ENCODE results near the gene ANAPC2. TPM values are rescaled to one million over a fixed set of nuclear protein-coding genes. Genes with fewer than 3 reads are reported as not detected.

Gene ANAPC2
- total and polyA plus RNA-seq, 12 donors: 23.7 to 69.6 (median 27.7) TPM

DNA sequence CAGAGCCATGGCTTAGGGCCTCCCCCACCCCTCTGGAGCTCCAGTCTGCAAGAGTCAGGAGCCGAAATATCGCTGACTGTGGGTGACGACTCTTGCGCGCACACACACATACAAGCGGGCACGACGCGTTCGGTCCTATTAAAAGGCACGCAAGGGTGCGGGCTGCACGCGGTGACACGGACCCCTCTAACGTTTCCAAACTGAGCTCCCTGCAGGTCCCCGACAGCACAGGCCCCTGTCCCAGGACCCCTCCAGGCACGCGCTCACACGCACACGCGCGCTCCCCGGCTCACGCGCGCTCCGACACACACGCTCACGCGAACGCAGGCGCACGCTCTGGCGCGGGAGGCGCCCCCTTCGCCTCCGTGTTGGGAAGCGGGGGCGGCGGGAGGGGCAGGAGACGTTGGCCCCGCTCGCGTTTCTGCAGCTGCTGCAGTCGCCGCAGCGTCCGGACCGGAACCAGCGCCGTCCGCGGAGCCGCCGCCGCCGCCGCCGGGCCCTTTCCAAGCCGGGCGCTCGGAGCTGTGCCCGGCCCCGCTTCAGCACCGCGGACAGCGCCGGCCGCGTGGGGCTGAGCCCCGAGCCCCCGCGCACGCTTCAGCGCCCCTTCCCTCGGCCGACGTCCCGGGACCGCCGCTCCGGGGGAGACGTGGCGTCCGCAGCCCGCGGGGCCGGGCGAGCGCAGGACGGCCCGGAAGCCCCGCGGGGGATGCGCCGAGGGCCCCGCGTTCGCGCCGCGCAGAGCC, 49.5 kb downstream of the ANAPC2 start, which contains the start of gene GRIN1:
GRIN1 (plus strand) TSS at position 433 of the 746 bp plus-strand sequence. CDS start 333 bp downstream, outside the sequence.
- WGBS, 2 donors: 4 to 6% methylated on average over 87 to 104 of the region's 104 CpGs
- H3K36me3 ChIP-seq: no peaks in the 10 kb centered on the region
- no peak within 1 kb of the TSS for H3K27ac ChIP-seq
- ATAC-seq (peak; percentile 45 to 87 (median 67)), DNase-seq (no peak)
- TF ChIP-seq, protein P1, sequence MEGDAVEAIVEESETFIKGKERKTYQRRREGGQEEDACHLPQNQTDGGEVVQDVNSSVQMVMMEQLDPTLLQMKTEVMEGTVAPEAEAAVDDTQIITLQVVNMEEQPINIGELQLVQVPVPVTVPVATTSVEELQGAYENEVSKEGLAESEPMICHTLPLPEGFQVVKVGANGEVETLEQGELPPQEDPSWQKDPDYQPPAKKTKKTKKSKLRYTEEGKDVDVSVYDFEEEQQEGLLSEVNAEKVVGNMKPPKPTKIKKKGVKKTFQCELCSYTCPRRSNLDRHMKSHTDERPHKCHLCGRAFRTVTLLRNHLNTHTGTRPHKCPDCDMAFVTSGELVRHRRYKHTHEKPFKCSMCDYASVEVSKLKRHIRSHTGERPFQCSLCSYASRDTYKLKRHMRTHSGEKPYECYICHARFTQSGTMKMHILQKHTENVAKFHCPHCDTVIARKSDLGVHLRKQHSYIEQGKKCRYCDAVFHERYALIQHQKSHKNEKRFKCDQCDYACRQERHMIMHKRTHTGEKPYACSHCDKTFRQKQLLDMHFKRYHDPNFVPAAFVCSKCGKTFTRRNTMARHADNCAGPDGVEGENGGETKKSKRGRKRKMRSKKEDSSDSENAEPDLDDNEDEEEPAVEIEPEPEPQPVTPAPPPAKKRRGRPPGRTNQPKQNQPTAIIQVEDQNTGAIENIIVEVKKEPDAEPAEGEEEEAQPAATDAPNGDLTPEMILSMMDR (IDR thresholded peaks at IDR 0.05): no peak
- intact Hi-C loops (cut with DNase I): loop anchor here in 3 of 10 donors (5.0 to 10.0 kb wide), 2 partner anchors 33 to 46 kb away; partner anchors contain the start of genes ANAPC2 (in 2 of the 3), SSNA1 (in 2 of the 3), LRRC26 (in 1 of the 3) and TMEM210 (in 1 of the 3)
- H3K27me3 ChIP-seq: peaks cover 52 to 99% (median 95%) of the 10 kb centered on the region in 7 donors
- H3K4me3 ChIP-seq: peak within 1 kb of the TSS in 3 of 10 donors; percentile 12 to 24 (median 14)
- no peaks in the 10 kb centered on the region for H3K9me3 ChIP-seq
- H3K4me1 ChIP-seq: peaks cover 0 to 7% (median 5%) of the 10 kb centered on the region in 9 donors

DNA sequence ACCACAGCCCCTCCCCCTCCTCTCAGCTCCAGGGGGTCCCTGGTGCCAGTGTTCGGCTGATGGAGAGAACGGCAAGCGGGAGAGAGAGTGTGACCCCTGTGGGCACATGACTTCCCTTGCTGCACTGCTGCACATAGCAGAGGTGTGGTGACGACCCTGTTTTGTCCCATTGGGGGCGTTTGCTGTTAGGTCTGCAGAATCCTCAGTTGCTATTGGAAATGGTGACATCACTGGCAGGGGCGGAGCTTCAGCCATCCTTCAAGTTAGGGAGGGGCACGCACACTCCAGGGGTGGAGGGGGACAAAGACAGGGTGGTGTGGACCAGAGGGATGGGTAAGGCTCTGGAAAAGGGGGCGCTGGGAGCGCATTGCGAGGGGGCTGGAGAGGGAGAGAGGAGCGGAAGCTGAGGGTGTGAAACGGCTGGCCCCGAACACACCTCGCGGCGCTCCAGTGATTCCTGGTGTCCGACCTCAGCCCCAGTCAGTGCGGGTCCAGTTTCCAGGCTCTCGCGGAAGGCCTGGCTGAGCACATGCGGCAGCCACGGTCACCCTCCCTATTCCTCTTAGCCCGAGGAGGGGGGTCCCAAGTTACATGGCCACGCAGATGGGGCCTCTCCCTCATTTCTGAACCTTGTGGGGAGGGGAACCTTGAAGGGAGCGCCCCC, 50.2 kb downstream of the ANAPC2 start:
- Histone ChIP-seq H3K27ac (no peak overlapping the region), H3K9me3 (no peaks in the 10 kb centered on the region), H3K4me3 (peak overlapping the region in 1 of 10 donors; percentile 24), H3K27me3 (peaks cover 48 to 99% (median 95%) of the 10 kb centered on the region in 7 donors), H3K4me1 (peaks cover 0 to 7% (median 5%) of the 10 kb centered on the region in 9 donors), H3K36me3 (no peaks in the 10 kb centered on the region)
- DNase-seq (no peak), ATAC-seq (no peak)
- TF ChIP-seq, protein P1 (IDR thresholded peaks at IDR 0.05): no peak
- intact Hi-C loops (cut with DNase I): loop anchor here in 3 of 10 donors (5.0 to 10.0 kb wide), 2 partner anchors 34 to 47 kb away; partner anchors contain the start of genes ANAPC2 (in 2 of the 3), SSNA1 (in 2 of the 3), LRRC26 (in 1 of the 3) and TMEM210 (in 1 of the 3)
- WGBS, 2 donors: 7 to 8% methylated on average over 25 of the region's 25 CpGs

DNA sequence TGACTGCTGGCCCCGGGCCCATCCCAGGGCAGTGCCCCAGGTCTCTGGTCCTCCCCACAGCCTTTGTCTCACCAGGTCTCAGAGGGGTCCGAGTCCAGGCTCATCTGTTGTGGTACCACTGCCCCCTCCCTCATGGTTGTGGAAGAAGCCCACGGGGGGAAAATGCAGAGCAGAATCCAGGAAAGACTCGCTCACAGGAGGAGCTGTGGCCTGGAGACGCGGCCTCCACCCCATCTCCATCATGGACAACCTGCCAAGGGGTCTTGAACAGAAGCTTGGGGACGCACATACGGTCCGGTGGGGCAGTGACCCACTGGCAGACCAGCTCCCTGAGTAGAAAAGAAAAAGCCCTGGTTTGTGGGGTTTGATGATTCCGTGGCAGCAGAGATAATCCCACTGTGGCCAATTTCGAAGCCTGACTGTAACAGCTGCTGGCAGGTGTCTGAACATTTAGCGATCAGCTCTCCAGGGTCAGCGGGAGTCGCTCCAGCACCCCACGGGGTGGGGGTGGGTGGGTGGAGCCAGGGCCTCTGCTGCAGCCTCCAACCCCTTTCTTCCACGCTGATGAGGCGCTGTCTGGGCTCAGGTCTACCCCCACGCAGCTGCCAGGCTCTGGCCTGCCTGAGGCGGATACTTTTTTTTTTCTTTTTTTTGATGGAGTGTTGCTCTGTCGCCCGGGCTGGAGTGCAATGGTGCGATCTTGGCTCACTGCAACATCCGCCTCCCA, 51.3 kb downstream of the ANAPC2 start:
- Histone ChIP-seq H3K27me3 (peaks cover 47 to 97% (median 88%) of the 10 kb centered on the region in 7 donors), H3K4me1 (peaks cover 0 to 7% (median 5%) of the 10 kb centered on the region in 9 donors), H3K27ac (no peak overlapping the region), H3K4me3 (no peak overlapping the region), H3K9me3 (no peaks in the 10 kb centered on the region), H3K36me3 (no peaks in the 10 kb centered on the region)
- intact Hi-C loops (cut with DNase I): loop anchor here in 3 of 10 donors (5.0 to 10.0 kb wide), 2 partner anchors 35 to 48 kb away; partner anchors contain the start of genes ANAPC2 (in 2 of the 3), SSNA1 (in 2 of the 3), LRRC26 (in 1 of the 3) and TMEM210 (in 1 of the 3)
- WGBS, 2 donors: 69% methylated on average over 23 of the region's 23 CpGs
- TF ChIP-seq, protein P1 (IDR thresholded peaks at IDR 0.05): no peak
- ATAC-seq (peak in 1 of 8 donors; percentile 45), DNase-seq (no peak)

Data from heart right ventricle (tissue), 16 donors.